CD4-positive, alpha-beta T cell (primary cell): ENCODE results near the gene ZNF853. TPM values are rescaled to one million over a fixed set of nuclear protein-coding genes. Genes with fewer than 3 reads are reported as not detected.
A peak's percentile ranks its signal among the peaks of the same experiment; 100 is the strongest.
"Not testable (repeated sequence)": the region's sequence is repeated elsewhere in the genome, so short reads cannot be mapped to it uniquely, and the experiment has no call there.

Experiments
- ATAC-seq: fragments of 200-7000 bp; cut with Tn5 transposase; one replicate; pipeline ENCODE4 v1.10.0; 2022; ENCODE audit warnings: mild to moderate bottlenecking; ENCODE audit not compliant: poor library complexity
- CTCF ChIA-PET: fragments of 350-600 bp; sonication (Branson Sonifier 250); formaldehyde crosslinking; loops from one replicate; lab custom pipeline; 2021; ENCODE audit warnings: antibody characterized with exemption, inconsistent platforms; lab: Charles Lee
- POLR2A ChIA-PET: fragments of 350-600 bp; sonication (Branson Sonifier 250); formaldehyde crosslinking; loops from one replicate; lab custom pipeline; 2021; ENCODE audit warnings: antibody characterized with exemption, inconsistent platforms; lab: Charles Lee
- DNase-seq, 14 experiments: peaks; one replicate each; pipeline ENCODE4 v3.0.0-alpha.2; 2013 to 2020; ENCODE audit warnings: mixed read lengths in 2 of 14
- H3K27ac ChIP-seq, 2 donors: one replicate each; pipeline versions ENCODE4 v1.5.1 to v1.7.0; 2013; ENCODE audit warnings: low read length in 2 of 2, low read depth in 1 of 2, mild to moderate bottlenecking in 1 of 2
- H3K27me3 ChIP-seq, 2 experiments: 1 replicate in 1 of 2; 2 replicates in 1 of 2; pipeline versions ENCODE4 v1.6.1 to v1.7.0; 2013; ENCODE audit warnings: low read length in 2 of 2, control low read depth in 1 of 2, mild to moderate bottlenecking in 1 of 2, moderate library complexity in 1 of 2; ENCODE audit not compliant: insufficient read depth in 2 of 2, control insufficient read depth in 1 of 2
- H3K36me3 ChIP-seq: one replicate; pipeline ENCODE4 v1.6.1; 2013; ENCODE audit warnings: low read length, control low read depth; ENCODE audit not compliant: insufficient read depth
- H3K4me1 ChIP-seq: one replicate; pipeline ENCODE4 v1.6.1; 2013; ENCODE audit warnings: low read length, control low read depth; ENCODE audit not compliant: insufficient read depth
- H3K4me3 ChIP-seq: one replicate; pipeline ENCODE4 v1.5.1; 2013; ENCODE audit warnings: mild to moderate bottlenecking, low read length, moderate library complexity
- H3K9me3 ChIP-seq, 2 experiments: 1 replicate in 1 of 2; 2 replicates in 1 of 2; pipeline versions ENCODE4 v1.6.1 to v1.7.0; 2013; ENCODE audit warnings: low read length in 2 of 2, mild to moderate bottlenecking in 2 of 2, control low read depth in 1 of 2, moderate library complexity in 1 of 2; ENCODE audit not compliant: control insufficient read depth in 1 of 2, insufficient read depth in 1 of 2
- H3K27ac Mint-ChIP-seq: one replicate; pipeline ENCODE4 v1.8.0; 2020; ENCODE audit warnings: mixed read lengths
- H3K27me3 Mint-ChIP-seq: one replicate; pipeline ENCODE4 v1.8.0; 2021; ENCODE audit warnings: mixed read lengths
- H3K36me3 Mint-ChIP-seq: one replicate; pipeline ENCODE4 v1.8.0; 2021; ENCODE audit warnings: low read depth, mixed read lengths
- H3K4me1 Mint-ChIP-seq: one replicate; pipeline ENCODE4 v1.8.0; 2021; ENCODE audit warnings: low read depth, mixed read lengths
- H3K4me3 Mint-ChIP-seq: one replicate; pipeline ENCODE4 v1.8.0; 2020; ENCODE audit warnings: mild to moderate bottlenecking, mixed read lengths
- H3K9me3 Mint-ChIP-seq: one replicate; pipeline ENCODE4 v1.8.0; 2020; ENCODE audit warnings: mixed read lengths
- intact Hi-C, 2 experiments: fragments of 100-400 bp; cut with DNase I in 1 of 2; cut with micrococcal nuclease in 1 of 2; formaldehyde crosslinking; loops; one replicate each; pipeline versions ENCODE4 v1.15.1 to v1.9.0; 2023 to 2025; cut with DNase I, micrococcal nuclease
- total RNA-seq, 174 experiments: library from RNA in 2 of 174; stranded (reverse) in 2 of 174; gene quantifications; one replicate each; pipeline ENCODE4 v1.2.3 and lab custom pipeline; 2021 to 2026
- TF ChIP-seq, protein P1 (sequence below): fragments of 200-600 bp; IDR thresholded peaks from one replicate; pipeline ENCODE4 v1.8.0; 2022; ENCODE audit warnings: antibody characterized with exemption, mild to moderate bottlenecking

ZNF853 gene
- total RNA-seq, 2 experiments from 2014 or later = 2.5 to 2.7 TPM

GRCh38 chr7:6656413-6656812 is 41.0 kb downstream of the ZNF853 start:
- Mint-ChIP-seq H3K4me1 (peaks cover 12% of the 10 kb centered on the region), H3K9me3 (no peaks in the 10 kb centered on the region), H3K27me3 (no peaks in the 10 kb centered on the region), H3K27ac (no peak overlapping the region), H3K36me3 (peaks cover 24% of the 10 kb centered on the region), H3K4me3 (no peak overlapping the region)
- ChIA-PET POLR2A (no interaction called here), CTCF (no interaction called here)
- Histone ChIP-seq H3K27me3 (no peaks in the 10 kb centered on the region), H3K36me3 (peaks cover 21% of the 10 kb centered on the region), H3K4me1 (peaks cover 3% of the 10 kb centered on the region), H3K27ac (no peak overlapping the region), H3K4me3 (no peak overlapping the region), H3K9me3 (peaks cover 0 to 18% of the 10 kb centered on the region in 2 experiments)
- ATAC-seq (no peak), DNase-seq (no peak)
- intact Hi-C loops = no loop called here
- TF ChIP-seq, protein P1, sequence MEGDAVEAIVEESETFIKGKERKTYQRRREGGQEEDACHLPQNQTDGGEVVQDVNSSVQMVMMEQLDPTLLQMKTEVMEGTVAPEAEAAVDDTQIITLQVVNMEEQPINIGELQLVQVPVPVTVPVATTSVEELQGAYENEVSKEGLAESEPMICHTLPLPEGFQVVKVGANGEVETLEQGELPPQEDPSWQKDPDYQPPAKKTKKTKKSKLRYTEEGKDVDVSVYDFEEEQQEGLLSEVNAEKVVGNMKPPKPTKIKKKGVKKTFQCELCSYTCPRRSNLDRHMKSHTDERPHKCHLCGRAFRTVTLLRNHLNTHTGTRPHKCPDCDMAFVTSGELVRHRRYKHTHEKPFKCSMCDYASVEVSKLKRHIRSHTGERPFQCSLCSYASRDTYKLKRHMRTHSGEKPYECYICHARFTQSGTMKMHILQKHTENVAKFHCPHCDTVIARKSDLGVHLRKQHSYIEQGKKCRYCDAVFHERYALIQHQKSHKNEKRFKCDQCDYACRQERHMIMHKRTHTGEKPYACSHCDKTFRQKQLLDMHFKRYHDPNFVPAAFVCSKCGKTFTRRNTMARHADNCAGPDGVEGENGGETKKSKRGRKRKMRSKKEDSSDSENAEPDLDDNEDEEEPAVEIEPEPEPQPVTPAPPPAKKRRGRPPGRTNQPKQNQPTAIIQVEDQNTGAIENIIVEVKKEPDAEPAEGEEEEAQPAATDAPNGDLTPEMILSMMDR = no peak

DNA sequence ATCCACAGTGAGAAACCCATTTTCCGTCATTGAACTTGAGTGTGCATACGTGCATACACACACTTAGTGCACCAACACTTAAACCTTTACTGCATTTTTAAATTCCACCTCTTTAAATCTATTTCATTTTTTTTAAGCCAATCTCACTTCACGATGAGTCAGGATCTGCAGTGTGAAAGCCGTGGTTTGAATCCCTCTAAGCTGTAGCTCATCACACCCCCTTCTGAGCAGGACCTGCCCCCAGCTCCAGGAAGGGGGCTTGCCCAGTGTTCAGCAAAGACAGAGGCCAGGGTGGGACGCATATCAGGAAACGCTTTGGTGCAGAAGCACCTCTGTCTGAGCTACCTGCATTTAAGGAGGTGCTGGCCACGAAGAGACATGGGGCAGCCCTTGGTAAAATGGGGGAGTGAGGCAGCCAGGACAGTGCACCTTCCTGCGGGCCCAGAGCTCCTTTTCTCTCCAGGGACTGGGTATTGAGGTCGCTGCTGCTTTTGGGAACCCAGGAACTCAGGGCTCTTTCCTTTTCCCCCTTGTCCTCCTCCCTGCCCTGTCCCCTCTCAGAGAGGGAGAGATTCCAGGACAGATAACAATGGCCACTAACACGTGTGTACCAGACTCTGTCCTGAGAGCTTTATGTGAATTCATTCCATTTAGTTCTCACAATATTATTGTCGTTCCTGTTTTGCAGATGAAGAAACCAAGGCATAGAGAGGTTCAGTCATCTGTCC is 43.4 kb downstream of the ZNF853 start:
- H3K4me1 Mint-ChIP-seq = peaks cover 16% of the 10 kb centered on the region
- H3K4me3 Mint-ChIP-seq = no peak overlapping the region
- peaks cover 17% of the 10 kb centered on the region for H3K36me3 Mint-ChIP-seq
- Histone ChIP-seq H3K4me3 (no peak overlapping the region), H3K4me1 (peaks cover 3% of the 10 kb centered on the region), H3K27ac (no peak overlapping the region), H3K36me3 (peaks cover 11% of the 10 kb centered on the region), H3K27me3 (no peaks in the 10 kb centered on the region), H3K9me3 (peaks cover 0 to 4% of the 10 kb centered on the region in 2 experiments)
- no peaks in the 10 kb centered on the region for H3K9me3 Mint-ChIP-seq
- ChIA-PET POLR2A (no interaction called here), CTCF (no interaction called here)
- peak overlapping the region; percentile 44 for H3K27ac Mint-ChIP-seq
- intact Hi-C loops = no loop called here
- TF ChIP-seq, protein P1 = no peak
- no peak for ATAC-seq
- no peaks in the 10 kb centered on the region for H3K27me3 Mint-ChIP-seq
- no peak for DNase-seq

- POLR2A ChIA-PET, H3K4me1 ChIP-seq, DNase-seq, H3K27me3 Mint-ChIP-seq, H3K27ac Mint-ChIP-seq, H3K4me3 ChIP-seq, intact Hi-C loops, H3K27me3 ChIP-seq, H3K4me1 Mint-ChIP-seq, CTCF ChIA-PET, H3K27ac ChIP-seq, ATAC-seq, H3K4me3 Mint-ChIP-seq, H3K36me3 ChIP-seq: not testable (repeated sequence)
- peaks cover 70% of the 10 kb centered on the region for H3K36me3 Mint-ChIP-seq
- H3K9me3 ChIP-seq = peaks cover 45 to 49% of the 10 kb centered on the region in 2 experiments
- H3K9me3 Mint-ChIP-seq = peaks cover 14% of the 10 kb centered on the region
Measured at GRCh38 chr7:6670851-6671250, 55.4 kb downstream of the ZNF853 start.

Other genes starting within 250 kb of the ZNF853 start
- 10 to 100 TPM; 57.6 to 66.4 TPM for gene RAC1, start 241.1 kb upstream of the ZNF853 start, total RNA-seq
- gene DAGLB, start 167.7 kb upstream of the ZNF853 start, total RNA-seq = 10 to 100 TPM; 22.0 to 22.9 TPM
- 10 to 100 TPM; 29.6 to 29.7 TPM for gene KDELR2, start 131.5 kb upstream of the ZNF853 start, total RNA-seq
- gene GRID2IP, start 64.1 kb upstream of the ZNF853 start, total RNA-seq = under 1 TPM; 0.36 to 0.39 TPM
- gene ZDHHC4, start 38.2 kb upstream of the ZNF853 start, total RNA-seq = 10 to 100 TPM; 32.1 to 32.9 TPM
- gene INTS15, start 25.6 kb upstream of the ZNF853 start, total RNA-seq = 10 to 100 TPM; 39.3 to 41.8 TPM
- gene ZNF316, start 21.7 kb downstream of the ZNF853 start, total RNA-seq = 10 to 100 TPM; 46.2 to 49.7 TPM
- 10 to 100 TPM; 22.1 to 22.5 TPM for gene ZNF12, start 91.3 kb downstream of the ZNF853 start, total RNA-seq
- not detected for gene RSPH10B2, start 138.5 kb downstream of the ZNF853 start, total RNA-seq
- 10 to 100 TPM; 73.5 to 84.5 TPM for gene CCZ1B, start 210.7 kb downstream of the ZNF853 start, total RNA-seq